Activated naive CD8-positive, alpha-beta T cell treated with anti-CD3 and anti-CD28 coated beads, Interleukin-2, amount 50 U/mL, for 16 hours (primary cell): ENCODE data around the gene RAC2.

Source experiments
- DNase-seq: peaks from one replicate; pipeline ENCODE4 v3.0.0-alpha.2; 2020; ENCODE audit warnings: low read depth, low spot score

Gene RAC2

DNA sequence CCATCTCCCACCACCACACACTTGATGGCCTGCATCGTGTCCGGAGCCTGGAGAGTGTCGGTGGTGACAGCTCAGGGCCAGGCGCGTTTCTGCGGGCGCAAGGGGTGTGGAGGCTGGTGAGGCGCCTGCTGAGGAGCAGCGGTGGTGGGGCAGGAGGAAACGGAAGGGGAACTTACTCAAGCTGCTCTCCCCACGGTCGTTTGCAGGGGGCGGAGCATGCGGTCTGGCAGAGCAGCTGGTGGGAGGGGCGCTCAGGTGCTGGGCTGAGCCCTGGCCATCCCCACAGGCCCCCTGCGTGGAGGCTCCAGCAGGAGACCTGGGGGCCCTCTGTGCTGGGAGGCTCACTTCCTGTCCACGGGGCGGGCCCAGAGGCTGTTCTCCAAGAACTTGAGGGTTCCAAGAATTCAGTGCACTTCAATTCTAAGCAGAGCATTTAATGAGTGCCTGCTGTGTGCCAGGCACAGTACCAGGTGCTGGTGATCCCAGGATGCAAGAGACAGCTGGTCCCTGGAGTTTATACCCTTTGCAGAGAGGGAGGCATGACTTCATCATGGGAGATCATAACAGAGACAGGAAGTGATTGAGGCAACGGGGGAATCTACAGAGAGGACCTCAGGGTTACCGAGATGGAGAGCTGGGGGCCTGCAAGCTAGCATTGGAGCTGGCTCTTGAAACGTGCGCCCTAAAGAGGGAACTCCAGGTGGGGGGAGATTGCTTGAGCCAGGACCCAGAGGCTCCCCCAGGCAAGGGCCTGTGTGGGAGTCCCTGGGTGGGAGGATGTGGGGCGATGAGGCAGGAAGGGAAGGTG is at the start of gene RAC2:
TSS of gene RAC2 (minus strand) at position 156 of the 808 bp plus-strand sequence. CDS start at position 35, 121 bp downstream.
- peak; percentile 69 for DNase-seq

DNA sequence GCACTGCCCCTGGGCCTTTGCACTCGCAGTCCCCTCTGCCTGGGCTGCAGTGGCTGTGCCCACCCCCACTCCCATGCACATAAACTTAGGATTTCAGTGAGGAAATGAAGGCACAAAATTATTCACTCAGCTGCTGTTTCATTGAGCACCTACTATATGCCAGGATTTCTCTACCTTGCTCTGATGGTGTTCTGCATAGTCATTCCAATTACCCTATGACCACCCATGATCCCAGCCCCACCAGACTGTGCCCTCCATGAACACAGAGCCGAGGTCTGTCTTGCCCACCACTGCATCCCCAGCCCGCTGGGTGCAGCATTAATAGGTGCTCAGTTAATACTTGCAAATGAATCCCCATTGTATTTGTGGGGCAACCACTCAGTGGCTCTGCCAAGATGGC is 49.1 kb upstream of the RAC2 start:
- no peak for DNase-seq

DNA sequence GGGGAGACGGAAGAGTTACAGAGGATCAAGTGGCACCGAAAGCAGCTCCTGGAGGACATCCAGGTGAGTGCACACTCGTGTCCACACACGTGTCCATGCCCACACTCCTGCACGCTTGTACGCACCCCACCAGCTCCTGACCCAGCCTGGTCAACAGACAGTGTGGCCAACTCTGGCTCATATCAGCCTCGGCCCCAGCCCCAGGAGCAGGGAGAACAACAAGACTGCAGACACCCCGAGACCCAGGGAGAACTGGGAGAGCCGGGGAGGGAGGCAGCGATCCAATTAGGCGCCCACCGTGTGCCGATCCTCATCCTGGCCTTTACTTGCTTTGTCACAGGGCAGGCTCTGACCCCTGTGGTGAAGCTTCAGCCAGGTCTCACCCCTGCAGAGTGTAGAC is 48.6 kb upstream of the RAC2 start:
- no peak for DNase-seq

DNA sequence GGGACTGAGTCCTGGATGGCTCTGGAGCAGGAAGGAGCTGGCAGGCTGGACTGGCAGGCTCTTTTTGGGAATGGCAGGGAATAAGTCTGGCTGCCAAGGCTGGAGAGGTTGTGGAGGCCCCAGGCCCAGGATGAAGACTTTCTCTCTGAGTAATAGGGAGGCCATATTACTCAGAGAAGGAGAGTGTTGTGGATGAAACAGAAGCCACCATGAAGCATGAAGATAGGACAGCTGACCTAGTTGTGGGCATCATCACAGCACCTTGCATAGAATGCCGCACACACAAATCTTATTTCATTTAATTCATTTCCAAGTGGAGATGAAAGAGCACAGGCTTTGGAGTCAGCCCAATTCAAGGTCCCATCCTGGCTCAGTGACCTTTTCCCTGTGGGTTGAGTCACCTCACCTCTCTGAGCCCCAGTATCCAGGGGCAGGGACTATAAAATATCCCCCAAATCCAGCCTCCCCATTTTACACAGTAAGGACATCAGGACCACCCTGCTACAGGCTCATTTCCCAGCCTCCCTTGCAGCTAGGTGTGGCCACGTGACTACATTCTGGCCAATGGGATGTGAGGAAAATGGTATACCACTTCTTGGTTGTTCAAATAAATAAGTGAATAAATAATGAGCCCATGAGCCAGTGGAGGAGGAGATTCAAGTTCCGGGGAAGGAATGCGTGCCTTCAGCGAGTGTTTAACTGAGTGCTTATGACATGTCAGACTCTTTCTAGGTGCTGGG is 47.7 kb upstream of the RAC2 start:
- DNase-seq: no peak

DNA sequence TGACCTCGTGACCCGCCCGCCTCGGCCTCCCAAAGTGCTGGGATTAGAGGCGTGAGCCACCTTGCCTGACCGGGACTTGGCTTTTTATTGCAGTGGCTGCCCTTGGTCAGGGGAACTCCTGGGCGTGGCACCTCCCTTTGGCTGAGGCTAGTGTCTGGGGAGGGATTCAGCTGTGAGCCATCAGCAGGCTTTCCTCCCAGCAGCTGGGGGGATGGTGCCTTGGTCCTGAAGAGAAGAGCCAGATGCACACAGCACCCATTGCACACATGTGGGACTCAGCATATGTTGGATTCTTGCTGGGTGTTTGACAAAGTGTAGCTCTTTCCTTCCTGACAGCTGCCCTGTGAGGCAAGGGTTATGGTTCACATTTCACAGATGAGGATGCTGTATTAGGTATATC is 46.7 kb upstream of the RAC2 start:
- no peak for DNase-seq

DNA sequence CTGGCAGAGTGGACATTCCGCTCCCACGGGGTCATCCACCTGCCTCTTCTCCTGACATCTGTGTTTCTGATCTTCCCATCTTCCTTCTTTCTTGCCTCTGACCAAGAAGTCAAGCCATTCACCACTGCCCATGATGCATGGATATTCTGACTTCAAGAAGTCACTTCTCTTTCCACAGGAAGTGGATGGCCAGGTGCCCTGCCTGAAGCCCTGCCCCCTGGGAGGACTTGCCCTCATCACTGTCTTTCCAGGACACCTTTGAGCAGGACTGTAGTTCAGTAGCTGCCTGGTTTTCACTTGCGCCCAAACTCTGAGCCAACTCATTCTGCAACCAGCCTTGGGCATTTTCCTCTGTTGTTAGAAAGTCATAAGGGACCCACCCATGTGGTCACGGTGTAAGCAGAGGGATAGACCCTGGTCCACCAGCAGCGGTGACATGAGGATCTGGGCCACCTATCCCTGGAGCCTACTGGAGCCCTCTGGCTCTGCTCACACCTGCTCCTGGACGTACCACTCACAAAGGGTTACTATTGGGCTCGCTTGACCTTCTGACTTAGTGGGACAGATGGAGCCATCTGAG is 45.2 kb upstream of the RAC2 start:
- no peak for DNase-seq

DNA sequence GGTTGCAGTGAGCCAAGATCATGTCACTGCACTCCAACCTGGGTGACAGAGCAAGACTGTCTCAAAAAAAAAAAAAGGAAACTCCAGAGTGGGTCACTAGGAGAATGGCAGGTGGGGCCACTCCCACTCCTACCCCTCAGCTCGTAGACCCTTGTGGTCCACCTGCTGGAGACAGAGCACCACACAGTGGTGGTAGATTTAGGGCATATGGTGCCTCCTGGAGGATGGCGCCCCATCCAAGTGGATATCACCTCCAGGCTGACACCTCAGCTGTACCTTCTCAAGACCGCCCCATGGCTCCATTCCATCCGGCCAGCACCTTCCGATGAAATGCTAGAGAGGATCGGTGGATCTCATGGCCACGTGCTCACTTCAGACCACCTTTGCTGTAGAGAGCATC is 44.5 kb upstream of the RAC2 start:
- DNase-seq: no peak

DNA sequence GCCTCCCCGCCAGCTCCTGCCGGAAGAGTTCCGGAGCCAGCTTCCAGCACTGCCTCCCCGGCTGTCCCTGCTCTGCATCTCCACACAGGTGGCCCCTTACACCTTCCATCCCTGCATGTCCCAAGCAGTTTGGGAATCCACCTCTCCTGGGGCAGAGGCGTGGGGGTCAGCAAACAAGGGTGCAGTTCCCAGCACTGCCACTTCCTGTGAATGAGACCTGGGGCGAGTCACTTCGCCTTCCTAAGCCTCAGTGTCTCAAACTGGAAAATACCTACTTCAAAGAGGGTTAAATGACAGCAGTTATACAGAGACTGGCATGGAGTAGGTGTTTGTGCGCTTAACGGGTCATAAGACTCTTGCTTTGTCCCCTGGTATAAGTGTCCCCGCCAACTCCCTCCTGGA is 43.5 kb upstream of the RAC2 start:
- DNase-seq: no peak

DNA sequence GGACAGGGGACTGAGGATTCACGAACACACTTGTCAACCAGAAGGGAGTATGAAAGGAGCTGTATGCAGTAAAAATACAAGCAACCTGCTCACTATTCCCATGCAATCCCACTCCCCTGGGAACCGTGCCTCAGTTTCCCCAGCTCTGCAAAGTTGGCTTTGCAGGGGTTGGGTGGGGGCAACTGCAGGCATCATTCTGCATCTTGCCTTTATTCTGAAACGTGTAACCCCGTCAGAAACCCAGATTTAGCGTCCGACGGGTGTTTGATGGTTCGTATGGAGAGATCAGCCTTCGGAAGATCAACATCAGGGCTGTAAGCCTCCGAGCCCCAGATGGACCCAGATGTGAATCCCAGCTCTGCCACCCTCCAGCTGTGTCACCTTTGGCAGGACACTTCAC is 41.9 kb upstream of the RAC2 start:
- DNase-seq: no peak

DNA sequence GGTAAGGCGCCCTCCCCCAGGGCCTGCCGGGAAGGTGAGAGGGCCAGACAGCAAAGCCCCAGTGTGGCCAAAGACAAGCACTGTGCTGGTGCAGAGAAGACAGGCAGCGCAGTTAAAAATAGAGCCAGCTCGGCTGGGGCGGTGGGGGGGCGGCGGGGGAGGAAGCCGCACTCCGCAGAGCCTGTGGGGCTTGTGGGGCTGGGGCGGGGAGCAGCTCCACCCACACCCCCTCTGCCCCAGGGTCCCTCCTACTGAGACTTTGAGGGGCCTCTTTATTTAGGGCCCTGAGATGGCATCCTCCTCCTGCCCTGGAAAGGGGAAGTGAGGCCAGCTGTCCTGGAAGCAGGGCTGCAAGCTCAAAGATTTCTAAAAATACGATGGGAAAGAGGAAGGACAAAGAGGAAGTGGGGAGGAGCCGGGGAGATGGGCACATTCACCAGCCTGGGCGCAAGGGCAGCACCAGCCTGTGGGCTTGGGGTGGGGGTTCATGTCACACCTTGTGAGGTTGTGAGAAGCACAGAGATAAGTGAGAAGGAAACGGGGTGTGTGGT is 40.8 kb upstream of the RAC2 start:
- DNase-seq: no peak

DNA sequence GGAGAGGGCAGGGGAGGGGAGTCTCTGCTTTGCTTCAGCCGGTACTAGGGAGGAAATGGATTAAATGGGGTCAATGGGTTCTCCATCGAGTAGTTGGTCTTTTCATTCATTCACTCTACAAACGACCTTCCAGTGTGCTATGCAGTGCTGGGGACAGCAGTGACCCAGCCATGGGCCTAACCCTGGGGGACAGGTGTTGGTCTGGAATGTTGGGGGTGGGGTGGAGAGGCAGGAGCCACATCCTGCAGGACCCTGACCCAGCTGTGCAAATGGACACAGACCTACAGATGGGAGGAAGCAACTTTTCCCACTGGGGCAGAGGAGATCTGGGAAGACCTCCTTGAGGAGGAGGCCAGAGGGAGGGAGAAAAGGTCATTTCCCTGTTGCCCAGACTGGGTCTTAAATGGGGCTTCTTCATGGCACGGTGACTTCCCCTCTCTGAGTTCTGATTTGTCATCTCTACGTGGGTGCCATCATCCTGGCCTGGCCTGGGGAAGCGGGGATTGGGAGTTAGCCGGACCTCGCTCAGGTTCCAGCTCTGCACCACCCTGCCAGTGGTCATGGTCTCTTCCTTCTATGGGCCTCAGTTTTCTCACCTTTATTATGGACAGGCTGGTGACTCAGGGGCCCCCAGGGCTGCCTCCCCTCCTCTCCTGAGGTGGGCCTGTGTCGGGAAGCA is 40.2 kb upstream of the RAC2 start:
- DNase-seq: no peak

DNA sequence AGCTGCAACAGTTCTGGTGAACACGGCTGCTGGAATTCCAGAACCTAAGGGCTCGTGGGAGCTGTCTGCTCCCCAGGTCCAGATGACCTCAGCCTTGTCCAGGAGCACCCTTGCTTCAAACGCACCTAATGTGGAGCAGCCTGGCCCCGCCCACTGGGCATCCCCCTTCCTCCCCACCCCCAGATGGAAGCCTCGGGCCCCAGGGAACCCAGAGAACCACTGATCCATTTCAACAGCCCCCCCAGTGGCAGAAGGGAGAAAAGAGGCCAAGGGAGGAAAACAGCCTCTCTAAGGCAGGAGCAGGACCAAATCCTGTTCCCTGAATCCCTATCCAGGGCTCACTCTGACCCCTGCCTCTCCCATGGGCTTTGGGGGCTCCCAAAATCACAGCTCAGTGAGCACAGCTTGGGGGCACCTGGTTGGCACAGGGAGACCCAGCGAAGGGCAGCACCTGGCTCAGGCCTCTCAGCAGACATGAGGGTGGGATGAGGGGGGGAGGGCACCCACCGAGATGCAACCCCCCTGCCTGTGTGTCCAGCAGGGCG is 39.4 kb upstream of the RAC2 start:
- DNase-seq: no peak

DNA sequence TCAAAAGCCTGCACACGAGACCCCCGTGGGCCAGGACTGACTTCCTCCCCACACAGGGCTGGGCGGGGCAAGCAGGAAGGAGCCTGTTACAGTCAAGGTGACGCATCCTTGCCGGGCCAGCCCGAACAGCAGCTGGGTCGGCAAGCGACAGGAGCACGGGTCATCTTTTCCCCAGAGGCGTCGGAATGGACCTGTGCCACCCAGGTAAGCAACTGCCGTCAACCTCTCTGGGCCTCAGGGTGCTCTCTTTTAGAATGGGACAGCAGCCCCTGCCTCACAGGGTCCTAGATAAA is 38.3 kb upstream of the RAC2 start, which contains the start of gene CYTH4:
TSS of gene CYTH4 (plus strand) at position 124 of the 293 bp plus-strand sequence. CDS start at position 186, 62 bp downstream.
- peak; percentile 49 for DNase-seq

DNA sequence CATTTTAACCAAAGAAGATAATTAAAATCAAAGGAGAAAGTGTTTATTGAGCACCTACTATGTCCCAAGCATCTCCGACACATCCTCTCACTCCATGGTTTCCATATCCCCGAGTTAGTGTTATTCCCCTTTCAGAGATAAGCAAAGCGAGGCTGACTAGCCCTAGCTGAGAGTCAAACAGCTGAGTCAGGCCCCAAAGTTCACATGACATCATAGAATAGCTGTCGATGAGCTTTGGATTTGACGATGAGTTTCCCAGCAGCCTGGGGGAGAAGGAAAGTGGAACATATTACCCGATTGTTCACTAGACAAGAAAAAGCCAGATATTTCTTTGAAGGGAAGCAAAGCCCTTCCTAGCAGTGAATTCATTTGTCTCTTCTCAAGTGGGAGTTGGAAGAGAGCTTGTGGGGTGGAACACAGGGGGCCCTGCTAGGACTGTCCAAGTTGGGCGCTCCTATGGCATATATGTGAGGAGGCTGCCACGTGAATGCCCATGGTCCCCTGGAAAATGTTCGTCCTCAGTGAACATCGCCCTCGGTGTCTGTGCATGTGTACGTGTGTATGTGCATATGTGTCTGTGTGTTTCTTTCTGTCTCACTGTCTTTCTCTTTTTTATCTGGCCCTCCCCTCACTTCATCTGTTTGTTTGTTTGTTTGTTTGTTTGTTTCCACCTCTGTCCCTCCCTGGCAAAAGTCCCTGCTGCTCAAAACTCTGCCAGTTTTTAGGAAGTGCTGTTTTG is 37.7 kb upstream of the RAC2 start:
- no peak for DNase-seq

DNA sequence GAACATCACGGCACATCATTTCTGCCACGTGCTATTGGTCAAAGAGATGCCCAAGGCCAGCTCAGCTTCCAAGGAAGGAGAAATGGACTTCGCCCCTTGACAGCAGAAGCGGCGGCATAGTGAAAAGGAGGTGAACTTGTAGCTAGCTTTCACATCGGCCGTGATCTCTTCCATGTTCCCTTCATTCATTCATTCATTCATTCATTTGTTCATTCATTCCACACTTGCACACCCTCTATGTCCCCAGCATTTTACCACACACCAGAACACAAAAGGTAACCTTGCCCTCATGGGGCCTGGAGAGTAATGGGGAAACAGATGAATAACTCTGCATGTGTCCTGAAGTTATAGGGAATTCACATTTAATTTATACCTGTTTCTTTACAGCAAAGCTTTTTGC is 37.1 kb upstream of the RAC2 start:
- no peak for DNase-seq

DNA sequence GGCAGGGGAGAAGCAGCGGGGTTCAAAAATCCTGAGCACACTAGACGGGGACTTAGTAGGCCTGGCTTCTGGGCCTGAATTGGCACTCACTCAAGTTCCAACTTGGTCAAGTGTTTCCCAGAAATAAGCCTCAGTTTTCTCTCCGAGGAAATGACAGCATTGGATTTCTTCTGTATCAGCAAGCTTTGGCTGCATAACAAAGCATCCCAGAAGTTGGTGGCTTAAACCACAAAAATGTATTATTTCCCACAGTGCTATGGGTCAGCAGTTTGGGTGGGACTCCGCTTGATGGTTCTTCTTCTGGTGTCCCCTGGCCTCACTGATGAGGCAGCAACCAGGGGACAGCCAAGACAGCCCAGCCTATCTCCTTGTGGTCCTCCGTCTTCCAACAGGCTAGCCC is 36.6 kb upstream of the RAC2 start:
- no peak for DNase-seq

DNA sequence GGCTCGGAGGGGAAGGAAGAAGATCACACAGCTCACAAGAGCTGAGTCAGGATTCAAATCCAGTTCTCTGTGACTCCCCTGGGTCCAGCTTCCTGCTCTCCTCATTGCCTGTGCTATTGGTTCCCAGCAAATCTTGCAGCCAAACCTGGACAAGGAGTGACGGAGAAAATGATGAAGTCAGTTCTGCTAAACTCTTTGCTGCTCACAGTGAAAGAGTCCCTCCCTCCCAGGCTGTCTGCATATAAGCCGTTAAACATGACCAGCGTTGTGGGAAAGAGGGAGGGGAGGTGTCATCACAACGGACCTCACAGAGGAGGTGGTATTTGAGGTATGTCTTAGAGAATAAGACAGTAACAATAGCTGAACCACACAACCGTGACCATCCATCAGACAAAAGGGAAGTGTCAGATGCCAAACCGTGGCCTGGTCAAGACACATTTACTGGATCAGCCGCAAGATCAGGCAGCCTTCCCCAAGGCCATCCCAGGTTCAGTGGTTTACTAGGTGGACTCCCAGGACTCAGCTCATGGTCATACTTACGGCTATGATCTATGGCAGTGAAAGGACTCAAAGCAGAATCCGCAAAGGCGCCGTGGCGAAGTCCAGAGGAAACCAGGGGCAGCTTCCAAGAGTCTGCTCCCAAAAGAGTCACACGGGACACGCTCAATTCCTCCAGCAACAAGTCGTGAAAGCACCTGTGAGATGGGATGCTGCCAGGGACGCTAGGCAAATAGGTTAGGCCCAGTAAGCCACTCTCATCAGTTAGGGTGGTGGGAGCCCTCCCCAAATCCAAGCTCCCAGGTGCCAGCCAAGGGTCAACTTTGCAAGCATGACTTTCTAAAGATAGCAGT is 35.5 kb upstream of the RAC2 start:
- no peak for DNase-seq

DNA sequence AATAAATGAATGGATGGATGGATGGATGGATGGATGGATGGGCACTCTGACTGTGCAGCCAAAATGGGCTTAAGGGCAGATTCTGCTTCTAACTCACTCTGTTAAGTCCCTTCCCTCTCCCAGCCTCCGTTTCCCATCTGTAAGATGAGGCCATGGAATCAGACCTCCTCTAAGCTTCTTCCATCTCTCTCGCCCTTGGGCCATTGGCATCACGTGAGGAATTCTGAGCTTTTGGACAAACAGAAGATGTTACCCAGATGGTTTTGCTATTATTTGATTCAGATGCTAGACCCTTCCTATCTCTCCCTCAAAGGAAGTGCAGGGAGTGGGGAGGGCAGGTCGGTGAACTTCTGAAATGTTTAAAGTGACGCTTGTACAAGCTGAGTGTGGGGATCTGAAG is 34.2 kb upstream of the RAC2 start:
- DNase-seq: no peak

DNA sequence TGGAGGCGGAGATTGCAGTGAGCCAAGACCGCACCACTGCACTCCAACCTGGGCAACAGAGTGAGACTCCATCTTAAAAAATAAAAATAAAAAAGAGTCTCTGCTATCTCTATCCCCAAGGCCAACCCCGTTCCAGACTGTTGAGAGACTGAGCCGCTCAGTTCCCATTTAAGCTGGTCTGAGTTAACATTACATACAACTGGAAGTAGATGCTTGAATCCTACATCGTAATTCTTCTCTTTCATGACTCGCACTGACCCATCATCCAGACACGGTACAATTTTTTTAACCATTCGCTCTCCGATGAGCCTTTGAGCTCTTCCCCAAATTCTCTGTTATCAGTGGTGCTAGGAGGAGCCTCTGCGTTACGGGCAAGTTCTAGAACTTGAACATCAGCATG is 33.3 kb upstream of the RAC2 start:
- no peak for DNase-seq

DNA sequence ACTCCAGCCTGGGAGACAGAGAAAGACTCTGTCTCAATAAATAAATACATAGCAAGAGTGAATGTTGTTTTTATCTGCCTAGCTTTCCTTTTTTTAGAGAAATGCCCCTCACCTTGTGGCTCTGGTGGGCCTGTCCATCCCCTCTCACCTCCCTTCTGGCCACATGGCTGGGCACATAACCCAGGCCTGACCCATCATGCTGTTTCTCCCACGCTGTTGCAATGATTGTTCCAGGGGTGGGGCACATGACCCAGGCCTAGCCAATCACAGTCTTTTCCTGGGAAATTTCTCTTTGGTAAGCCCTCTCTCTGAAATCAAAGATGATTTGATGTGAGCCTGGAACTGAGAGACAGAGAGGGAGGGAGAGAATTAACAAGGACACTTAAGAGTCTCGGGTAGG is 32.7 kb upstream of the RAC2 start:
- DNase-seq: no peak
